HG02943 (cell line): ENCODE results near the gene NEMP2.

Source experiments
- ATAC-seq: cut with Tn5 transposase; IDR thresholded peaks from one replicate; pipeline ENCODE4 v1.9.1; 2021; ENCODE audit warnings: mild to moderate bottlenecking, low read depth, moderate library complexity; ENCODE audit not compliant: unreplicated experiment

The NEMP2 gene

GRCh38 chr2:190462181-190462580 is 72.3 kb downstream of the NEMP2 start:
- ATAC-seq: no peak

- ATAC-seq: no peak
Measured at GRCh38 chr2:190460487-190460886, 74.0 kb downstream of the NEMP2 start.

GRCh38 chr2:190459881-190460280 is 74.6 kb downstream of the NEMP2 start:
- no peak for ATAC-seq

GRCh38 chr2:190458352-190459107 is 76.0 kb downstream of the NEMP2 start:
- no peak for ATAC-seq

GRCh38 chr2:190457256-190457655 is 77.3 kb downstream of the NEMP2 start:
- no peak for ATAC-seq

GRCh38 chr2:190456833-190457232 is 77.7 kb downstream of the NEMP2 start:
- no peak for ATAC-seq

GRCh38 chr2:190455358-190456095 is 79.0 kb downstream of the NEMP2 start:
- ATAC-seq: no peak

- no peak for ATAC-seq
Measured at GRCh38 chr2:190454795-190455194, 79.7 kb downstream of the NEMP2 start.
